GM21619 (cell line): Measurements from ENCODE around the gene SREK1.

Experiments
- ATAC-seq: cut with Tn5 transposase; IDR thresholded peaks from one replicate; pipeline ENCODE4 v1.9.1; 2021; ENCODE audit not compliant: unreplicated experiment

Gene SREK1

GRCh38 chr5:66161356-66161755 is 17.3 kb downstream of the SREK1 start:
- ATAC-seq, result no peak

GRCh38 chr5:66164044-66164790 is 20.1 kb downstream of the SREK1 start:
- ATAC-seq, result no peak

GRCh38 chr5:66168226-66168625 is 24.1 kb downstream of the SREK1 start:
- no peak for ATAC-seq

DNA sequence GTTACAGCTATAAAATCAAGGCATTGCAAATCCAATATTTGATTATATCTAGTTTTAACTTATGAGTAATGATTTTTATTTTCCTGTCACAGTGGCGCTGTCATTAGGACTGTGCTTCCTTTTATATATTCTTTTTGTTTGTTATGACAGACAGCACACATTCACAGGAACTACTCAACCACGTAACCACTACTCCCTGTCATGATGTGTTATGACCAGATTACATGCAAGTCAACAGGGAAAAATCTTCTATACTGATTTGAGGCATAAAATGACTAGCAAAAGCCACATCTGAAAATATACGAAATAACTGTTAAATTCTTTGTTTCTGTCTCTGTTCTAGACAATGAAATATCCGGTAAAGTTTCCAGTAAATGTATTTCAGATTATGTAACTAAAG is 25.4 kb downstream of the SREK1 start:
- ATAC-seq, result no peak

DNA sequence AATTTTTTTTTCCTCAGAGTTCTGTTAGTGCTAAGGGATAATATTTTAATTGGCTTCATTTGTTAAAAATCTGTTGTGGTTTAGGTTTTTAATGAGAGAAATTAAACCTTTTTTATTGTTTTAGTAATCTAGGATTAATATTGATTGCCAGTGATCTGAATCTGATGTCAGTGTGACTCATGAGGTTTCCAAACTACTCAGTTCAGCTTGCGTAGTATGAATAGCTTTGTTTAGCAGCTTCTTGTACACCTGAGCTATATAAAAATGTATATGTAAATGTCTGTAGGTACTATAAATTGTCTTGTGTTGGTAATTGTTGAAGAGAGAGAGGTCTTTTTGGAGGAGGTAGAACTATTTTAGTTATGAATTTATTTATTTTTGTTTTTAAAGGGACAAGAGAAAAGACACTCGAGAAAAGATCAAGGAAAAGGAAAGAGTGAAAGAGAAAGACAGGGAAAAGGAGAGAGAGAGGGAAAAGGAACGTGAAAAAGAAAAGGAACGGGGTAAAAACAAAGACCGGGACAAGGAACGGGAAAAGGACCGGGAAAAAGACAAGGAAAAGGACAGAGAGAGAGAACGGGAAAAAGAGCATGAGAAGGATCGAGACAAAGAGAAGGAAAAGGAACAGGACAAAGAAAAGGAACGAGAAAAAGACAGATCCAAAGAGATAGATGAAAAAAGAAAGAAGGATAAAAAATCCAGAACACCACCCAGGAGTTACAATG is 26.3 kb downstream of the SREK1 start:
- ATAC-seq, result no peak

DNA sequence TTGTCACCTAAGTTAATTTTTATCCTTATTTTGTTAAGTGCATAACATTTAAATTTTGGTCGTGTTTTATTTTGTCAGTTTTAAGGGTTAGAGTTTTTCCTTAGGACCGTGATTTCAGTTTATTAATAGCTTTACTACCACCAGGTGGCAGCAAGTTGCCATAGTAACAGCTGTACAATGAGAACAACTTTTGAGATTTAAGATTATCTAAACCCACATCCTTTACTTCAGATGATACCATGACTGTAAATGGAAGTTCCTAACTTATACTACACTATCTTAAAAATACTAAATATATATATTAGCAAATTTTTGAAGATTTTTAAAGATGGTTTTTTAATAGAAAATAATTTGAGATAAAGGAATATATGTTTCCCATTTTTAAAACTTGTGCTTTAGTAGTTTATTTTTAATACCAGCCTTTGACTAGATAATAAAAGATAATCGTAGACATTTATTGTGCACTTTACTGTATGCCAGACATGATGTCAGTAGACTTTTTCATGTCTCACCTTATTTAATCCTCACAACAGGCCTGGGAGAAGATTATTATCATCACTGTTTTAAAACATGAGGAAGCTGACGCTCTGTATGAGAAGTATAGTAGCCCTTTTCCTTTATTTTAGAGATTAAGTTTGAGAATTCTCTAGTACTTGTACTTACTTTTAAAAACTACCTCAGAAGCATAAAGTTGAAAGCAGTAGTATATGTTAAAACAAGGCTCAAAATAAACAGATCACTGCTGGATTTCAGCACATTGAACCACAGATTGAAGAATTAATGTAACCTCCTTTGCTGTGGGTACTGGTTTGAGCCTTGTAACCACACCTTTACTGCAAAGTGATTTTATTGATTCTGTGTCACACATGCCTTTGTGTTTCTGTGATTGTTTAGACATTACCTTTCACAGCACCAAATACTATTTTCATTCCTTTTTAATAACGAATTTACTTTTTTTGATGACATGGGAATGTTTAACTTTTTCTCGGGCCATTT is 27.5 kb downstream of the SREK1 start:
- ATAC-seq, result peak; percentile 81

GRCh38 chr5:66174338-66174737 is 30.2 kb downstream of the SREK1 start:
- ATAC-seq, result no peak

- no peak for ATAC-seq
Observed at GRCh38 chr5:66178799-66179198, 34.7 kb downstream of the SREK1 start.

- ATAC-seq, result no peak
Observed at GRCh38 chr5:66179297-66180051, 35.4 kb downstream of the SREK1 start.

- ATAC-seq, result no peak
Observed at GRCh38 chr5:66180282-66181155, 36.4 kb downstream of the SREK1 start.

DNA sequence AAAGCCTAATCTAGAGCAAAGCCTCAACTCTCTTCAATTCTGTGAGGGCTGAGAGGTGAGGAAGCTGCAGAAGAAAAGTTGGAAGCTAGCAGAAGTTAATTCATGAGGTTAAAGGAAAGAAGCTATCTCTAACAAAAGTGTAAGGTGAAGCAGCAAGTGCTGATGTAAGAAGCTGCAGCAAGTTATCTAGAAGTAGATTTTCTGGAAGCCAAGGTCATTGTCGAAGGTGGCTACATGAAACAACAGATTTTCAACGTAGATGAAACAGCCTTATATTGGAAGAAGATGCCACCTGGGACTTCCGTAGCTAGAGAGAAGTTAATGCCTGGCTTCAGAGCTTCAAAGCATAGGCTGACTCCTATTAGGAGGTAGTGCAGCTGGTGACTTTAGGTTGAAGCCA is 42.0 kb downstream of the SREK1 start:
- no peak for ATAC-seq

GRCh38 chr5:66193419-66193818 is 49.3 kb downstream of the SREK1 start:
- ATAC-seq, result no peak

DNA sequence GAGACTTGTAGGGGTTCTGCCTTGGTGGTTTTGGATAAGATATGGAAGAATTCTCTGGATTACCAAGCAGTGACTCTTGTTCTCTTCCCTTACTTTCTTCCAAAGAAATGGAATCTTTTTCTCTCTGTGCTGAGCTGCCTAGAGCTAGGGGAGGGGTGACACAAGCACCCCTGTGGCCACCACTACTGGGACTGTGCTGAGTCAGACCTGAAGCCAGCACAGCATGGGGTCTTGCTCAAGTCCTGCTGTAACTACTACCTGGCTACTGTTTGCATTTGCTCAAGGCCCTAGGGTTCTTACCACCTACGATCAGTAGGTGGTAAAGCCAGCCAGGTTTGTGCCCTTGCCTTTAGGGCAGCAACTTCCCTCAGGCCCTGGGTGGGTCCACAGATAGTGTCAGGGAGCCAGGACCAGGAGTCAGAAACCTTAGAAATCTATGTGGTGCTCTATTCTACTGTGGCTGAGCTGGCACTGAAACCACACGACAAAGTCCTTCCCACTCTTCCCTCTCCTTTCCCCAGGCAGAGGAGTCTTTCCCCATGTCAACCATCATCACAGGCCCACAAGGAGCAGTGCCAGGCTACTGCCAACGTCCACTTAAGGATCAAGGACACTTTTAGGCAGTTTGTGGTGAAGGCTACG is 53.8 kb downstream of the SREK1 start:
- ATAC-seq, result no peak

GRCh38 chr5:66198837-66199236 is 54.7 kb downstream of the SREK1 start:
- no peak for ATAC-seq

DNA sequence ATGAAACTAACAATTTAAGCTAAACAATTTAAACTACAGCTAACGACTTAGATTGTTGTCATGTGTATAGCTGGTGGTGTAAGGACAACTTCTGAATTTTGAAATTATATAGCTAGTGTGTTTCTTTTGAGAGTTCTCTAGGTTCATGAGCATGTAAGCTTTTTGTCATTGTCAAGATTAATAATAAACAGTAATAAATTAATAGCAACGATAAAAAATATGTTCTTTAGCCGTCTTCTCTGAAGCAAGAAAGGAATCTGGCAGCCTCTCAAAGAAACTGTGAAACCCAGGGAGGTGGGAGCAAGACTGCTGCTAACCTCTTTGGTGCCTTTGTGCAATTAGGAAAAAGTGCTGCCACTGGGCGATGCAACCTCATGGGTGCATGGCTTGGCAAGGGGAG is 59.4 kb downstream of the SREK1 start:
- no peak for ATAC-seq

DNA sequence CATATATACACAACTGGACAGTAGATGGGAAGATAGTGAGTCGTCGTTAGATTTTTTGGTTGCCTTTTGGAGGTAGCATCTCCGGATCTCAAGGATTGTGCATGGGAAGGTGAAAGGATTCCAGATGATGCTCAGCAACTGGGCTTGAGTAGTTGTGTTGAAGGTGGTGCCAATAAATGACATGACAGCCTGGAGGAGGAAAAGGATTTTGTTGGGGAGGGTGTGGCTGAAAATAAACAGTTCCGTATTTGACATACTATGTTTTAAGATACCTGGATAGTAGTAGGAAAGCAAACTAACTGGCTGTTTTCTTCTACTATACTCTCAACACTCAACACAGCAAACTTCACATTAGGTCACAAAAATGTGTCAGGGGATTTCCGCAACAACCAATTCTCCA is 62.4 kb downstream of the SREK1 start:
- no peak for ATAC-seq

DNA sequence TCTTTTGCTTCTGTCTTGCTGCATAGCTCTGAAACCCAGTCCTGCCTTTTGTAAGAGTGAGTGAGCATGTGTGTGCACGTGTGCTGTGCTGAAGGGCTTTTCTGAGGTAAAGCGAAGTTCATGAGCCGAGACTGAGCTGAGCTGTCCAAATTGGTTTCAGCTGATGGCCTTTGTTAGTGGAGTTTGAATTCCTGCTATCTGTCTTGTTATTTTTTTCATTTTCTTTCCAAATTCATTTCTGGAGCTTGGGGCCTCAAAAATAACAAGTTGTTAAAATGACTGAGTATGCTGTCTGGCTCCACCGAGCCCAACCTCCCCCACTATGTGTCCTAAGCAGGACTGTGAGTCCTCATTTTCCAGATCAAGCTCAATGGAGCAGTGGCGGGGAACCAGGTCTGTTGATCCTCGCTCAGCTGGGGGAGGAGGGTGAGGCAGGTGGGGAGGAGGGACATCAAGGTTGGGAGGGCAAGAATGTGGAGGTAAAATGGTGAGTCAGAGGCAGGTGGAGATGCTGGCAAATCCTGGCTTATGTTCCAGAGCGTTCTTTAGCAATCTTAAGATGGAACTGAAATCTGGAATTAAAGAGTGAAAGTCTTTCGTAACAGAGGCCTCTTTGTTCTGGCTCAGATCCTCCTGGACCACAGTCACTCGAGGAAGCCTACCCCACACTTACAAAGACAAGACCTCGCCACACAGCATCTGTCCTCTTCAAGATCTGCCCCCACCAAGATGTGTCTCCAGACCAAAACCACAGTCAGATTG is 63.9 kb downstream of the SREK1 start:
- no peak for ATAC-seq

DNA sequence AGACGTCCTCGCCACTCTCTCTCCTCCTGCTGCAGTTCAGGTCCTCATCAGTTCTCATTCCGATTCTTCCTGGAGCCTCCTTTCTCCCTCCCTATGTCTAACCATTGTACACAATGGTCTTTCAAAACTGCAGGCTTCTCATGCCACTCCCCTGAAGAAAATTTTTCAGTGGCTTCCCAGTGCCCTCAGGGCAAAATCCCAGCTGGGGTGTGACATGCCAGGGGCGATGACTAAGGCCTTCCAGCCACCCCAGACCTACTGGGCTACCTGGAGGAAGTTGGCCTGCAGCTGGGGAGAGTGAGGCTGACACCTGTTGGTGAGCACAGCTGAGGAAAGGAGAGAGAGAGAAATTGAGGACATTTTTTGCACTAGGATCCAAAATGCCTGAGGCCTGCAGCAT is 65.2 kb downstream of the SREK1 start:
- no peak for ATAC-seq

- ATAC-seq, result no peak
Observed at GRCh38 chr5:66209794-66210193, 65.7 kb downstream of the SREK1 start.
